ENCODE data around the gene C4BPA.

Gene C4BPA

GRCh38 chr1:207084701-207085180 is 19.3 kb upstream of the C4BPA start:
- FAIRE-seq: peak; percentile 76
- TF ChIP-seq POLR2A (IDR thresholded peaks at IDR 0.05; ENCODE audit: low read depth, low read length): no peak
- DNase-seq (ENCODE audit: insufficient read length, low spot score): peak; percentile 34

- DNase-seq (ENCODE audit: insufficient read length, low spot score) (no peak), FAIRE-seq (no peak)
- no peak for TF ChIP-seq POLR2A (IDR thresholded peaks at IDR 0.05; ENCODE audit: low read depth, low read length)
These were observed 18.1 kb upstream of the C4BPA start for GRCh38 chr1:207085887-207086286.

GRCh38 chr1:207088161-207088560 is 15.9 kb upstream of the C4BPA start:
- DNase-seq (ENCODE audit: insufficient read length, low spot score) (no peak), FAIRE-seq (no peak)
- TF ChIP-seq POLR2A (IDR thresholded peaks at IDR 0.05; ENCODE audit: low read depth, low read length): no peak

- DNase-seq (ENCODE audit: insufficient read length, low spot score) (no peak), FAIRE-seq (no peak)
- TF ChIP-seq POLR2A (IDR thresholded peaks at IDR 0.05; ENCODE audit: low read depth, low read length): no peak
These were observed 15.1 kb upstream of the C4BPA start, which contains the start of gene C4BPB for GRCh38 chr1:207088701-207089626. C4BPB (plus strand) TSS chr1:207088860; CDS start chr1:207089532, 672 bp downstream.

- no peak for DNase-seq (ENCODE audit: insufficient read length, low spot score)
- no peak for TF ChIP-seq POLR2A (IDR thresholded peaks at IDR 0.05; ENCODE audit: low read depth, low read length)
- no peak for FAIRE-seq
These were observed 14.2 kb upstream of the C4BPA start for GRCh38 chr1:207089627-207090355.

GRCh38 chr1:207091200-207091908 is 12.7 kb upstream of the C4BPA start:
- DNase-seq (ENCODE audit: insufficient read length, low spot score) (no peak), FAIRE-seq (no peak)
- no peak for TF ChIP-seq POLR2A (IDR thresholded peaks at IDR 0.05; ENCODE audit: low read depth, low read length)

- FAIRE-seq (no peak), DNase-seq (ENCODE audit: insufficient read length, low spot score) (no peak)
- no peak for TF ChIP-seq POLR2A (IDR thresholded peaks at IDR 0.05; ENCODE audit: low read depth, low read length)
These were observed 10.1 kb upstream of the C4BPA start for GRCh38 chr1:207093944-207094343.

- no peak for FAIRE-seq
- no peak for TF ChIP-seq POLR2A (IDR thresholded peaks at IDR 0.05; ENCODE audit: low read depth, low read length)
- no peak for DNase-seq (ENCODE audit: insufficient read length, low spot score)
These were observed 6.1 kb upstream of the C4BPA start for GRCh38 chr1:207097871-207098324.

GRCh38 chr1:207101720-207102119 is 2.3 kb upstream of the C4BPA start:
- FAIRE-seq (no peak), DNase-seq (ENCODE audit: insufficient read length, low spot score) (no peak)
- no peak for TF ChIP-seq POLR2A (IDR thresholded peaks at IDR 0.05; ENCODE audit: low read depth, low read length)

GRCh38 chr1:207102146-207102545 is 1.9 kb upstream of the C4BPA start:
- FAIRE-seq: no peak
- DNase-seq (ENCODE audit: insufficient read length, low spot score): no peak

GRCh38 chr1:207102659-207103058 is 1.4 kb upstream of the C4BPA start:
- TF ChIP-seq POLR2A (IDR thresholded peaks at IDR 0.05; ENCODE audit: low read depth, low read length): no peak
- DNase-seq (ENCODE audit: insufficient read length, low spot score) (no peak), FAIRE-seq (no peak)

More at GRCh38 chr1:207102146-207102545, 1.9 kb upstream of the C4BPA start:
- TF ChIP-seq POLR2A (IDR thresholded peaks at IDR 0.05; ENCODE audit: low read depth, low read length): no peak

- FAIRE-seq: no peak
- no peak for TF ChIP-seq POLR2A (IDR thresholded peaks at IDR 0.05; ENCODE audit: low read depth, low read length)
- DNase-seq (ENCODE audit: insufficient read length, low spot score): no peak
These were observed 5.0 kb downstream of the C4BPA start for GRCh38 chr1:207109004-207109403.

- DNase-seq (ENCODE audit: insufficient read length, low spot score): no peak
- FAIRE-seq: no peak
- TF ChIP-seq POLR2A (IDR thresholded peaks at IDR 0.05; ENCODE audit: low read depth, low read length): no peak
These were observed 8.7 kb downstream of the C4BPA start for GRCh38 chr1:207112616-207113296.

All from H54 (cell line).